ENCODE data around the gene CLEC14A.

DNA sequence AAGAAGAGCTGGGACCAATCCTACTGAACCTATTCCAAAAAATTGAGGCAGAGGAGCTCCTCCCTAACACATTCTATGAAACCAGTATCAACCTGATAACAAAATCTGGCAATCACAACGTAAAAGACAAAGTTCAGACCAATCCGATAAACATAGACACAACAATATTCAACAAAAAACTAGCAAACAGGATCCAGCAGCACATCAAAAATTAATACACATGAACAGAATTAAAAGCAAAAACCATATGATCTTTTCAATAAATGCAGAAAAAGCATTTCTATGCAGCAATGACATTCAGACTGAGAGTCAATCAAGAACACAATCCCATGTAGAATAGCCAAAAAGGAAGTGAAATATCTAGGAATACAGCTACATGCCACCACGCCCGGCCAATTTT lies 7.0 kb upstream of the CLEC14A start:
- TF ChIP-seq, protein P1, sequence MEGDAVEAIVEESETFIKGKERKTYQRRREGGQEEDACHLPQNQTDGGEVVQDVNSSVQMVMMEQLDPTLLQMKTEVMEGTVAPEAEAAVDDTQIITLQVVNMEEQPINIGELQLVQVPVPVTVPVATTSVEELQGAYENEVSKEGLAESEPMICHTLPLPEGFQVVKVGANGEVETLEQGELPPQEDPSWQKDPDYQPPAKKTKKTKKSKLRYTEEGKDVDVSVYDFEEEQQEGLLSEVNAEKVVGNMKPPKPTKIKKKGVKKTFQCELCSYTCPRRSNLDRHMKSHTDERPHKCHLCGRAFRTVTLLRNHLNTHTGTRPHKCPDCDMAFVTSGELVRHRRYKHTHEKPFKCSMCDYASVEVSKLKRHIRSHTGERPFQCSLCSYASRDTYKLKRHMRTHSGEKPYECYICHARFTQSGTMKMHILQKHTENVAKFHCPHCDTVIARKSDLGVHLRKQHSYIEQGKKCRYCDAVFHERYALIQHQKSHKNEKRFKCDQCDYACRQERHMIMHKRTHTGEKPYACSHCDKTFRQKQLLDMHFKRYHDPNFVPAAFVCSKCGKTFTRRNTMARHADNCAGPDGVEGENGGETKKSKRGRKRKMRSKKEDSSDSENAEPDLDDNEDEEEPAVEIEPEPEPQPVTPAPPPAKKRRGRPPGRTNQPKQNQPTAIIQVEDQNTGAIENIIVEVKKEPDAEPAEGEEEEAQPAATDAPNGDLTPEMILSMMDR (IDR thresholded peaks at IDR 0.05): no peak
- no peak for TF ChIP-seq POLR2A (IDR thresholded peaks at IDR 0.05)

Measured in heart left ventricle (tissue), 13 donors.